ENCODE measurements around the gene CYB561.

Gene CYB561

GRCh38 chr17:63451150-63451549 lies 5.0 kb upstream of the CYB561 start:
- DNase-seq (ENCODE audit: low read depth, low spot score) = no peak

GRCh38 chr17:63450551-63450950 lies 4.4 kb upstream of the CYB561 start:
- DNase-seq (ENCODE audit: low read depth, low spot score) = no peak

DNA sequence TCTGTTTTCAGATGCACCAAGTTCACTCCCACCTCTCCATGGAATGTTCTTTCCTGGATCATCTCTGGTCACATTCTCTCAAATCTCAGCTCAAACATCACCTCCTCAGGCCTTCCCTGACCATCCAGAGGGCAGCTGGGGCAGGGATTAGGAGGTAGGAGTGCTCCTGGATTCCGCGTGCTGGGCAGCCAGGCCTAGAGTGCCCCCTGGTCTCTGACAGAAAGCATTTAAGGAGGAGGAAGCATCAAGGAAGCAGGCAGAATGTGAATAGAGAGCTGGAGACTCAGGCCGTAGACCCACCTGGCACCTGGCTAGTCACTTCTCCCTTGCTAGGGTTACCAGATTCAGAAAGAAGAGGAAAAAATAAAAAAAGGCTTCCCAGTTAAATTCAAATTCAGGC lies 2.5 kb upstream of the CYB561 start:
- DNase-seq (ENCODE audit: low read depth, low spot score) = no peak

DNA sequence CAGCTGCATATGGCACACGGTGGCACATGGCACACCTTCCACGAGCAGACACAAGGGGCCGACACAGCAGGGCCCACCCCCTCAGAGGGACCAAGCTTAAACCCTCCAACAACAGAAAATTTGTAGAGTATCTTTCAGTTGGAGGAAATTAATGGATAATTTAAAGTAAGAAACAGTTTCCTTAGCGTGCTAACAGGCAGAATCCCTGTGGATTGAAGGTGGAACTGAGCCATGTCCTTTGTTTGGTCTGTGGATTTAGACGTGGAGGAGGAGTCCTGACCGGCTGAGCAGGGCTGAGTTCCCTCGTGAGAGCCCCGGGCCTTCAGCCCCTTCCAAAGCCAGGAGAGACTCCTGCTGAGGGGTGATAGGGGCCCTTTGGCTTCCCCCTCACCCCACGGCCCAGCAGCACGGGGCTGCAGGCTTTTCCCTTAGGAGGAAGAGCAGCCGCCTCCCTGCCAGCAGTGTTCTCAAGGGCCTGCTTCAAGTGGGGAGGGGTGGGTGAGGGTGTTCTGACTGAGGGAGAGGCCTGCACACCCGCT lies 1.4 kb upstream of the CYB561 start:
- no peak for DNase-seq (ENCODE audit: low read depth, low spot score)

DNA sequence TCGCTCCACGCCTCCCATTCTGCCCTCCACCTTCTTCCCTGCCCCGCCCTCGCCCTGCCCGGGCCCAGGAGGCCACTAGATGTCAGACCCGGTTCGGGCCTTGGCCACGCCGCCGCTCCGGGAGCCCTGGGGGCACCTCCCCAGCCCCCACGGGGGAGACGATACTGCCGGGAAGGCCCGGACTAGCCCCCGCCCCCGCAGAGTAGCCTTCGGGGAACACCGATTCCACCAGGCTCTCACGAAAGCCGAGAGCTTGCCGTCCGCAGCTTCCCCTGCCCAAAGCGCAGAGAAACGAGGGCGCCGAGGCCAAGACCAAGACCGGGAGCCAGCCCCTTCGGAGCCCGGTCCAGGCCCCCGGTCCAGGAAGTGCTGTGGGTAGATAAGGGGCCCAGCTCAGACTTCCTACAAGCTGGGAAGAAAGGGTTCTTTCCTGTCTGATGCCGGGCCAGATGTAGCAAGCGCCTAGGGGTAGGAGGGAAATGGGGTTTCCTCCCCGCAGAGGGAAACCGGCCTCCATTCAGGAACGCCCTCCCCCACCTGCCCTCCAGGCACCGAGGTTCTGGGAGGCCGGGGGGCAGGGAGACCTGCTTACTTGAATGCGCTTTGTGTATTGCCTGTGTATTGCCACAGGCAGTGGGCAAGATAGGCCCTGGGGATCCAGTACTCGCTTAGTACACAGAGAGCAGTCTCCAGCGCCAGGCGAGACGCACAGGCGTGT lies 806 bp upstream of the CYB561 start:
- peak; percentile 15 for DNase-seq (ENCODE audit: low read depth, low spot score)

DNA sequence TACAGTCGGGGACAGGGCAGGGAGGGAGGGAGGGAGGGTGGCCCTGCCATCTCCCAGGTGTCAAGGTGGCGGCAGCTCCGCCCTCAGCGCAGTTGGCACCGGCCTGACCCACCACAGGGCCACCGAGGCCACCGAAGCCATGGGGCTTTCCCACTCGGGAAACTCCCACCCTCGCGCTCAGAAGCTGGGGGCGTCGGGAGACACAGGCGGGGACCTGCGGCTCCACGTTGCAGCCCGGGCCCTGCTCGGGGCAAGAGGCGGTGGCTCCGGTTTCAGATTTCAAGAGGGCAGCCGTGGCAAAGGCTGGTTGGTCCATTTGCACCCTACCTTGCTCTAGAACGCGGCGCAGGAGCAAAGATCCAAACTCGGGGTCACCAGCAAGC lies 544 bp downstream of the CYB561 start:
- DNase-seq (ENCODE audit: low read depth, low spot score) = no peak

- DNase-seq (ENCODE audit: low read depth, low spot score) = no peak
Measured at GRCh38 chr17:63445065-63445464, 1.0 kb downstream of the CYB561 start.

GRCh38 chr17:63444457-63444856 lies 1.6 kb downstream of the CYB561 start:
- no peak for DNase-seq (ENCODE audit: low read depth, low spot score)

GRCh38 chr17:63443053-63443452 lies 3.1 kb downstream of the CYB561 start:
- no peak for DNase-seq (ENCODE audit: low read depth, low spot score)

GRCh38 chr17:63442549-63443035 lies 3.5 kb downstream of the CYB561 start:
- no peak for DNase-seq (ENCODE audit: low read depth, low spot score)

DNA sequence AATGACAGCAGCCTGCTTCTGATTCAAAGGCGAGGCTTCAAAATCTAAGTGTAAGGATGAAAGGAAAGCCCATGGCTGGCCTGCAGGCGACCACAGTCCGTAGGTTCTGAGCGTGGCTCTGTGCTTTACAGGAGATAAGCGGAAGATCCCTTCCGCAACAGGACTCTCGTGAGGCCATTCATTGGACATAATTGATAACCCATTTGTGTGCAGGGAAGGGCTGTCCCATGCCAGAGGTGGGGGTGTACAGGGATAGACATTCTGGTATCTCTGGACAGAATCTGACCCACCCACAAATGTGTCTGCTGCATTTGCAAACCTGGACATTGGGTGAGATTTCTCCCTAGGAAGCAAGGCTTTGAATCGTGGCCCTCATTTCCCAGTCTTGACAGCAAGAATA lies 4.0 kb downstream of the CYB561 start:
- DNase-seq (ENCODE audit: low read depth, low spot score) = no peak

DNA sequence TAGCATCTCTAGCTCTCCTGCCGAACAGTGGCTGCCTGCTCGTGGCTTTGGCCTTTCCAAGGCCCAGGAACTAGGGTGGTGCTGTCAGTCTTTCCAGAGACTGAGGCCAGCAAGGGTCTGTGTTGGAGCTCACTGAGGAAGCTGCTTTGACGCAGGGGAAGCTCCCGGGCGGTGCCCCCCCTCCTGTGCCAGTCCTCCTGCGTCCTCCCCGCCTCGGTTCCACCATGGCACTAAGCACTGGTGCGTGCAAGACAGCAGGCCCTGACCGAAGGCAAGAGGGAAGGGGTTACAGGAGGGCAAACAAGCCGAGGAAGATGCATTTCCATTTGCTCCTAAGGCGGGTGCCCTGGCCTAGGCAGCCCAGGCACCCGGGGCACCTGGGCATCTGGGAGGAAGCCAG lies 4.5 kb downstream of the CYB561 start:
- no peak for DNase-seq (ENCODE audit: low read depth, low spot score)

DNA sequence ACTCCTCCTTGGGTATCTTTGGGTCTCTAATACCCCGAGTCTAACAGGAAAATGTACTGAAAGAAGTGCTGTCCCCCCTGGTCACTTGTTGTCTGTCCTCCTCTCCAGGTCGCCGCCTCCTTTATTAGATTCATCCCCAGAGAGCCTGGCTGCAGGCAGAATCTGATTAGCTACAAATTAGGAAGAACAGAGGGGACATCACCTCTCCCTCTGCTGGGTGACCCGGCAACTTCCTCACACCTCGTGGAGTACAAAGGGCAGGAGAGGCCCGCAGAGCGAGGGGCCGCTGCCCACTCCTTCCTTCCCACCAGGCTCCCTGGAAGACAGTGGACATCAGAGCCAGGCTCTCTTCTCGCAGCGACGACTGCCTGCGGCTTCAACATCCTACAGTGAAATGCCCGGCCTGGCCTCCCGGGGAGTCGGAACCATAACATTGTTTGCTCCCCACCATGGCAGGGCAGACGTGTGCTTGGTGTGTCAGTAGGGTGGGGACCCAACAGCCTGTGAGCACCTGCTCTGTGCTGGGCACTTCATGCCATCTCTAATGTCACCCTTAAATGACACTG lies 5.3 kb downstream of the CYB561 start:
- no peak for DNase-seq (ENCODE audit: low read depth, low spot score)

DNA sequence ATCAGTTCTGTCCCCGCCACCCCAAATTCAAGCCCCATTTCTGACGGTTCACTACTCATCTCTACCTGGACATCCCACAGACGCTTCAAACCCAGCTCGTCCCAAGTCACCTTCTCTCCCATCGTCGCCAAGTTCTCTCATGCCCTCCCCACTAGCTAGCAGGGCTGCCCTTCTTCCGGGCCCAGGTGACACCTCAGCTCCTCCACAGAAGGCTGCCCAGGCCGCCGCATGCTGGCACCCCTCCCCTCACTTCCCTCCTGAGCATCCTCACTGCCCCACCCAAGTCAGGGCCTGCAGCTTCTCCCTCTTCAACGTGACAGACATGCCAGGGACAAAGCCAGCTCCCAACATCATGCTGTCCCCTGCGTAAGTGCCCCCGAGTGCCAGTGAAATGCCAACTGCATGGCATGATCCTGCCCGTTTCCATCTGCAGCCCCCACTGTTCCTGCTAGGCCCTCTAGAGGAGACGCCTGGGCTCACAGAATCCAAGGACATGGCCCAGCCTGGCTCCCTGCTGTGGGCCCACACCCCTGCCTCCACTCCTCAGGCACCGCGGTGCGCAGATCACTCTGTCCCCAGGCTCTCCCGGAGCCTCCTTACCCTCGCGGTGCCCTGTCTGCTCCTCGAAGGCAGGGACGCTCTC lies 5.9 kb downstream of the CYB561 start:
- DNase-seq (ENCODE audit: low read depth, low spot score) = no peak

GRCh38 chr17:63439687-63440086 lies 6.4 kb downstream of the CYB561 start:
- DNase-seq (ENCODE audit: low read depth, low spot score) = no peak

DNA sequence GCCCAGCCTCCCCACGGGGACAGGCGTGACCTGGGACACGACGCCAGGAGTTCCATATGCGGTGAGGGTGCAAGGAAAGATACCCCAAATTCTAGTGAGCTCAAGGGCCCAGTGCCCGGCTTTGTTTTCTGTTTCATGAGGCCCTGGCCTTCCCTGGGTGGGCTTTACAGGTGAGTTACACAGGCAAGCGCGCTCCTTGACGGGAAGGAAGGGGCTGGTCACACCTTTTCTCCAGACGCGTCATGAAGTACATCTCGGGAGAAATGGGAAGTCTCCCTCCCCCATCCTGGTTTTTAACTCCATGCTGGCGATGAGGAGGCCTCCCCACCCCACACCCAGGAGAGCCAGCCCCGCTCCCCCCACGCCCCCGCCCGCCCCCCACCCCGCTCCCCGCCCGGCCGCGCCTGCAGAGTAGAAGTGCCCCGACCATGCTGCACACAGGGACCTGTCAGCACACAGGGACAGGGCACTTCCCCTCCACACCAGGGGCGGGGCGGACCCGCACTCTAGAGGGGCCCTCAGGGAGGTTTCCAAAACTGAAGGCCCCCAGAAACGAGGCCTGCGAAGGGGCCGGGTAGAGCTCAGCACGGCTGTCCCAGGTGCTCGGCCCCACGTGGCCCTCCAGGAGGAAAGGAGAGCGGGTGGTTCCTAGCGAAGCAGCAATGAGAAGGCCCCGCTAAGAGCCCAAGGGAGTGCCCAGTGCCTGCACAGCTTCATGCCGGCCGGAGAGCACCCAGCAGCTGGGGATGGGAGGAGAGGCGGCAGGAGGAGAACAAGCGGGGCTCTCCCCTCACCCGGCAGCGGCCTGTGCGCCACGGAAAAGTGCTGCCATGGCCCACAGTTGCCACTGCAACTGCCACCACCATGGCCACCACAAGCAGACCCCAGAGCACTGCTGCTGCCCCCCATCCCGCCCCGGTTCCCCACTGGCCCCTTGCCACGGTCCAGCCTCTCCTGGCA lies 7.7 kb downstream of the CYB561 start:
- no peak for DNase-seq (ENCODE audit: low read depth, low spot score)

GRCh38 chr17:63437287-63438091 lies 8.6 kb downstream of the CYB561 start:
- DNase-seq (ENCODE audit: low read depth, low spot score) = no peak

- DNase-seq (ENCODE audit: low read depth, low spot score) = no peak
Measured at GRCh38 chr17:63436523-63437110, 9.5 kb downstream of the CYB561 start.

GRCh38 chr17:63435681-63436522 lies 10.2 kb downstream of the CYB561 start:
- DNase-seq (ENCODE audit: low read depth, low spot score) = no peak
